B cell (primary cell): ENCODE data around the gene DOK7.
"Not testable (repeated sequence)": the region's sequence is repeated elsewhere in the genome, so short reads cannot be mapped to it uniquely, and the experiment has no call there.

Experiments
- EZH2 ChIP-seq: IDR thresholded peaks from 2 replicates; pipeline ENCODE4 v1.6.1; 2012; ENCODE audit warnings: borderline replicate concordance, low read depth, mild to moderate bottlenecking, moderate library complexity, low read length; ENCODE audit not compliant: insufficient read depth, poor library complexity, severe bottlenecking
- TF ChIP-seq, protein P1 (sequence below): fragments of 200-600 bp; IDR thresholded peaks from one replicate; pipeline ENCODE4 v1.8.0; 2022; ENCODE audit warnings: antibody characterized with exemption, mild to moderate bottlenecking

DNA sequence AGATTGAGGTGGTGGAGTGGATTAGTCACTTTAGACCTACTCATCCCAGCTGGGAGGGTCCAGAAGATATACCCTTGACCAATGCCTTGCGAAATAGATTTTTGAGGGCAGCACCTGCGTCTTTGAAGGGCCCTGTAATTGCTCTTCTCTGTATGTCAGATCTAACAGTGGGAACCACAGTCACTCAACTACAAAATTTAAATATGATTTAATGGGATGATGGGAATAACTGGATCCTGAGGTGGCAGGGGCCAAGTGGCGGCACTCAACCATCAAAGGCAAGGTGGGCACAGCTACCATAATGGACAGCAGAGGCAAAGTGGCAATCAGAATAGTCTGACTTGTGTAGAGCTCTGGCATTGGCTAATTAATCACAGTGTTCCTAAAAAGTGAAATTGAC lies 7.5 kb upstream of the DOK7 start:
- TF ChIP-seq, protein P1, sequence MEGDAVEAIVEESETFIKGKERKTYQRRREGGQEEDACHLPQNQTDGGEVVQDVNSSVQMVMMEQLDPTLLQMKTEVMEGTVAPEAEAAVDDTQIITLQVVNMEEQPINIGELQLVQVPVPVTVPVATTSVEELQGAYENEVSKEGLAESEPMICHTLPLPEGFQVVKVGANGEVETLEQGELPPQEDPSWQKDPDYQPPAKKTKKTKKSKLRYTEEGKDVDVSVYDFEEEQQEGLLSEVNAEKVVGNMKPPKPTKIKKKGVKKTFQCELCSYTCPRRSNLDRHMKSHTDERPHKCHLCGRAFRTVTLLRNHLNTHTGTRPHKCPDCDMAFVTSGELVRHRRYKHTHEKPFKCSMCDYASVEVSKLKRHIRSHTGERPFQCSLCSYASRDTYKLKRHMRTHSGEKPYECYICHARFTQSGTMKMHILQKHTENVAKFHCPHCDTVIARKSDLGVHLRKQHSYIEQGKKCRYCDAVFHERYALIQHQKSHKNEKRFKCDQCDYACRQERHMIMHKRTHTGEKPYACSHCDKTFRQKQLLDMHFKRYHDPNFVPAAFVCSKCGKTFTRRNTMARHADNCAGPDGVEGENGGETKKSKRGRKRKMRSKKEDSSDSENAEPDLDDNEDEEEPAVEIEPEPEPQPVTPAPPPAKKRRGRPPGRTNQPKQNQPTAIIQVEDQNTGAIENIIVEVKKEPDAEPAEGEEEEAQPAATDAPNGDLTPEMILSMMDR = not testable (repeated sequence)
- not testable (repeated sequence) for TF ChIP-seq EZH2
